ENCODE data around the gene CELA2B. TPM values are rescaled to one million over a fixed set of nuclear protein-coding genes. Genes with fewer than 3 reads are reported as not detected.
A peak's percentile ranks its signal among the peaks of the same experiment; 100 is the strongest.
"Not testable (repeated sequence)": the region's sequence is repeated elsewhere in the genome, so short reads cannot be mapped to it uniquely, and the experiment has no call there.

CELA2B gene
- polyA plus RNA-seq, 2 of the 4 experiments (the other 2 are of a cell fraction), result not detected

- ChIA-PET CTCF (no interaction called here), POLR2A (no interaction called here)
- no peaks in the 10 kb centered on the region for H3K9me3 ChIP-seq
- ATAC-seq (no peak), FAIRE-seq (no peak), DNase-seq (ENCODE audit: low read depth in 1 of 2, low spot score in 1 of 2) (no peak)
- no peaks in the 10 kb centered on the region for H3K4me1 ChIP-seq
- WGBS (ENCODE audit: missing lambda C conversion rate), result 88% methylated on average over 5 of the region's 5 CpGs
- no peak overlapping the region for H3K4me2 ChIP-seq
- no peak for TF ChIP-seq MAFK (IDR thresholded peaks at IDR 0.05; ENCODE audit: partially characterized antibody)
- no peak overlapping the region for H3K4me3 ChIP-seq
- H3K27ac ChIP-seq, result no peak overlapping the region
Measured at GRCh38 chr1:15477646-15478212, 1.8 kb downstream of the CELA2B start.

DNA sequence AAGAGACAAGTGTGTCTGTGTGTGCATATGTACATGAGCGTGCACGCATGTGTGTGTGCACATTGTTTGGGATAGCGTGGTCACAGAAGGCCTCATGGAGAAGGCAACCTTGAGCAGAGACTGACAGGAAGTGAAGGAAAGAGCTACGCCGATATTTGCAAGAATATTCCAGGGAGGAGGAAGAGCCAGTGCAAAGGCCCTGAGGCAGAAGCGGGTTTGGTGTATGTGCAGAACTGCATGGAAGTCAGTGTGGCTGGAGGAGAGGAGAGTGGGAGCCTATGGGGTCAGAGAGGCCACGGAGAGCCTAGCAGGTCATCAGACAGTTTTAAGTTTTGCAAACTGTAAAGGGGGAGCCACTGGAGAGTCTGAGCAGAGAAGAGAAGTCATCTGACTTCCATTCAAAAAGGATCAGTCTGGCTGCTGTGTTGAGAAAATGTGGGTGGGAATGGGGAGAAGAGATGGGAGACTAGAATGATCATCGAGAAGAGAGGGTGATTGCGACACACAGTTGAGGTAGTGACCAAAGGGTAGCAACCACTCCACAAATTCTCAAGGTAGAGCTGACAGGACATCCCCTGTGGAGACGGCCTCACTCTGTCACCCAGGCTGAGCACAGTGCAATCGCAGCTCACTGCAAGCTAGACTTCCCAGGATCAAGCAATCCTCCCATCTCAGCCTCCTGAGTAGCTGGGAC lies 3.9 kb downstream of the CELA2B start:
- POLR2A ChIA-PET, result no interaction called here
- Histone ChIP-seq H3K4me1 (no peaks in the 10 kb centered on the region), H3K4me2 (no peak overlapping the region), H3K9me3 (no peaks in the 10 kb centered on the region), H3K4me3 (no peak overlapping the region), H3K27ac (no peak overlapping the region)
- CTCF ChIA-PET, result no interaction called here
- no peak for FAIRE-seq
- no peak for DNase-seq (ENCODE audit: low read depth in 1 of 2, low spot score in 1 of 2)
- TF ChIP-seq CBX2 (IDR thresholded peaks at IDR 0.05; ENCODE audit: borderline replicate concordance, low read depth) (no peak), FOSL2 (IDR thresholded peaks at IDR 0.05) (no peak), FOSL2 (CRISPR knock-in tag; IDR thresholded peaks at IDR 0.05) (no peak), CEBPB (IDR thresholded peaks at IDR 0.05) (0 out of 4 replicates have a peak, but pooled peaks of 1 of the 2 experiments have one; percentile 21)
- TF ChIP-seq, protein P1, sequence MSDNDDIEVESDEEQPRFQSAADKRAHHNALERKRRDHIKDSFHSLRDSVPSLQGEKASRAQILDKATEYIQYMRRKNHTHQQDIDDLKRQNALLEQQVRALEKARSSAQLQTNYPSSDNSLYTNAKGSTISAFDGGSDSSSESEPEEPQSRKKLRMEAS (IDR thresholded peaks at IDR 0.05), result no peak
- ATAC-seq, result no peak
- 79% methylated on average over 10 of the region's 11 CpGs for WGBS (ENCODE audit: missing lambda C conversion rate)

GRCh38 chr1:15482455-15482854 lies 6.6 kb downstream of the CELA2B start:
- H3K9me3 ChIP-seq; H3K27ac ChIP-seq; H3K4me1 ChIP-seq; ATAC-seq; DNase-seq (ENCODE audit: low read depth in 1 of 2, low spot score in 1 of 2); FAIRE-seq; POLR2A ChIA-PET; H3K4me3 ChIP-seq; H3K4me2 ChIP-seq: not testable (repeated sequence)
- WGBS (ENCODE audit: missing lambda C conversion rate), result 72% methylated on average over 6 of the region's 6 CpGs
- CTCF ChIA-PET, result interaction anchor here (1.5 to 1.6 kb wide), 2 partner anchors 11 to 145 kb away, joined by 4 to 5 read pairs; no protein-coding TSS in a partner anchor

- ATAC-seq, result peak in 1 of 2 experiments; percentile 47; a peak in 2 of 6 replicates
Measured at GRCh38 chr1:15482983-15483543, 7.2 kb downstream of the CELA2B start.

DNA sequence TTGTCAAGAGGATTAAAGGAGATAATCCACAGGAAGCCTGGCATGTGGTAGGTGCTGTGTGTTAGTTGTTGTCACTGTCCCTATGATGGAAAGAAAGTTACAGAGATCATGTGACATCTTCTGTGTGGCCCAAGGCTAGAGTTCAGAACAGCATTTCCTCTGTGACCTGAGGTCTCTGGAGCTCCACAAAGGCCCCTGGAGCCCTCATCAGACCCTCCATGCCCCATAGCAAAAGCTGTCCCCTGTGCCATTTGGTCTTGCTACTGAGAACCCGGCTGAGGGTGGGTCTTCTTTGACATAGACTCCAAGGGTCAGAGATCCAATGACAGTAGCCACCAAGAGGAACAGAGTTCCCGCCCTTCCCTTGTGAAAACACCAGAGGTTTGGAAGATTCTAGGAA lies 8.1 kb downstream of the CELA2B start:
- ChIA-PET POLR2A (no interaction called here), CTCF (no interaction called here)
- TF ChIP-seq FOSB (CRISPR knock-in tag; IDR thresholded peaks at IDR 0.05), result no peak
- no peak for TF ChIP-seq SREBF2 (IDR thresholded peaks at IDR 0.05)
- TF ChIP-seq, protein P2, sequence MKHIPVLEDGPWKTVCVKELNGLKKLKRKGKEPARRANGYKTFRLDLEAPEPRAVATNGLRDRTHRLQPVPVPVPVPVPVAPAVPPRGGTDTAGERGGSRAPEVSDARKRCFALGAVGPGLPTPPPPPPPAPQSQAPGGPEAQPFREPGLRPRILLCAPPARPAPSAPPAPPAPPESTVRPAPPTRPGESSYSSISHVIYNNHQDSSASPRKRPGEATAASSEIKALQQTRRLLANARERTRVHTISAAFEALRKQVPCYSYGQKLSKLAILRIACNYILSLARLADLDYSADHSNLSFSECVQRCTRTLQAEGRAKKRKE (CRISPR knock-in tag; IDR thresholded peaks at IDR 0.05; ENCODE audit: low read depth), result no peak
- no peak for TF ChIP-seq NPAS2 (CRISPR knock-in tag; IDR thresholded peaks at IDR 0.05; ENCODE audit: borderline replicate concordance)
- no peak for TF ChIP-seq CHD4 (IDR thresholded peaks at IDR 0.05; ENCODE audit: borderline replicate concordance)
- TF ChIP-seq RARB (CRISPR knock-in tag; IDR thresholded peaks at IDR 0.05), result no peak
- no peak for TF ChIP-seq KDM5A (IDR thresholded peaks at IDR 0.05)
- TF ChIP-seq MAZ (IDR thresholded peaks at IDR 0.05; ENCODE audit: borderline replicate concordance, low read depth, low read length), result no peak
- TF ChIP-seq HOXA7 (CRISPR knock-in tag; IDR thresholded peaks at IDR 0.05), result no peak
- no peak for TF ChIP-seq ZC3H11A (IDR thresholded peaks at IDR 0.05)
- no peak for TF ChIP-seq CBX2 (IDR thresholded peaks at IDR 0.05; ENCODE audit: borderline replicate concordance, low read depth)
- no peak for TF ChIP-seq JUN (IDR thresholded peaks at IDR 0.05)
- Histone ChIP-seq H3K27ac (no peak overlapping the region), H3K4me3 (no peak overlapping the region), H3K9me3 (no peaks in the 10 kb centered on the region), H3K4me1 (no peaks in the 10 kb centered on the region), H3K4me2 (no peak overlapping the region)
- no peak for ATAC-seq
- FAIRE-seq, result no peak
- 81% methylated on average over 2 of the region's 2 CpGs for WGBS (ENCODE audit: missing lambda C conversion rate)
- DNase-seq (ENCODE audit: low read depth in 1 of 2, low spot score in 1 of 2), result no peak

More at GRCh38 chr1:15482983-15483543, 7.2 kb downstream of the CELA2B start:
- DNase-seq (ENCODE audit: low read depth in 1 of 2, low spot score in 1 of 2); H3K4me1 ChIP-seq; H3K27ac ChIP-seq; H3K4me3 ChIP-seq; POLR2A ChIA-PET; H3K9me3 ChIP-seq; FAIRE-seq; CTCF ChIA-PET; H3K4me2 ChIP-seq: not testable (repeated sequence)
- 97% methylated on average over 11 of the region's 16 CpGs for WGBS (ENCODE audit: missing lambda C conversion rate)

DNA sequence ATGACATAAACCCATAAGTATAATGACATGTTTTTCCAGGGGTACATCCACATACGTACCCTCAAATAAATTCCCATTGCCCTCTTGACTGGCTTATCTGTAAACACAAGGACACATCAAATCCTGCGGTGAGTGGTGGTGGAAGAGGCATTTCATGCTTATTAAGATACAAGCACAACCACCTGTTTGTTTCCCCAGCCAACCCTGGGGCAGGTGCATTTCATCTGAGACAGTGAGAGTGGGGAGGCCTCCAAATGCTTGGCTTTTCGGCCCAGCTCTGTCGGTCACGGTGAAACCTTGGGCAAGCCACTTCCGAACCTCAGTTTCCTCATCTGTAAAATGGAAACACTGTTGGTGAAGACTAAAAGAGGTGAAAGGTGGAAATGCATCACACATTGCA lies 8.5 kb downstream of the CELA2B start:
- H3K9me3 ChIP-seq; DNase-seq (ENCODE audit: low read depth in 1 of 2, low spot score in 1 of 2); POLR2A ChIA-PET; H3K4me1 ChIP-seq; H3K4me2 ChIP-seq; CTCF ChIA-PET; ATAC-seq; H3K4me3 ChIP-seq; FAIRE-seq; H3K27ac ChIP-seq: not testable (repeated sequence)
- 93% methylated on average over 6 of the region's 6 CpGs for WGBS (ENCODE audit: missing lambda C conversion rate)

Measured in A549 (cell line).